Stomach (tissue), 4 donors: Measurements from ENCODE around the gene AGBL3.

ENCODE experiments used
- EP300 ChIP-seq: sonication (generic); formaldehyde crosslinking; IDR thresholded peaks from one replicate; pipeline ENCODE4 v1.6.1; 2017; ENCODE audit warnings: antibody characterized with exemption
- POLR2A ChIP-seq, 4 donors: fragments of 450-650 bp; IDR thresholded peaks; one replicate each; pipeline ENCODE4 v1.6.1; 2016; ENCODE audit warnings: antibody characterized with exemption in 4 of 4, control low read depth in 2 of 4, mild to moderate bottlenecking in 1 of 4, moderate library complexity in 1 of 4
- POLR2AphosphoS5 ChIP-seq, 3 donors: sonication (generic); formaldehyde crosslinking; IDR thresholded peaks; one replicate each; pipeline ENCODE4 v1.6.1; 2016; ENCODE audit warnings: antibody characterized with exemption in 3 of 3
- TF ChIP-seq, protein P1 (sequence below), 7 experiments: fragments of 450-650 bp in 4 of 7; fragments of 200-600 bp in 3 of 7; sonication (generic) in 3 of 7; IDR thresholded peaks; one replicate each; pipeline ENCODE4 v1.5.1; 2016 to 2019; ENCODE audit warnings: antibody characterized with exemption in 7 of 7, control low read depth in 2 of 7, mild to moderate bottlenecking in 1 of 7

DNA sequence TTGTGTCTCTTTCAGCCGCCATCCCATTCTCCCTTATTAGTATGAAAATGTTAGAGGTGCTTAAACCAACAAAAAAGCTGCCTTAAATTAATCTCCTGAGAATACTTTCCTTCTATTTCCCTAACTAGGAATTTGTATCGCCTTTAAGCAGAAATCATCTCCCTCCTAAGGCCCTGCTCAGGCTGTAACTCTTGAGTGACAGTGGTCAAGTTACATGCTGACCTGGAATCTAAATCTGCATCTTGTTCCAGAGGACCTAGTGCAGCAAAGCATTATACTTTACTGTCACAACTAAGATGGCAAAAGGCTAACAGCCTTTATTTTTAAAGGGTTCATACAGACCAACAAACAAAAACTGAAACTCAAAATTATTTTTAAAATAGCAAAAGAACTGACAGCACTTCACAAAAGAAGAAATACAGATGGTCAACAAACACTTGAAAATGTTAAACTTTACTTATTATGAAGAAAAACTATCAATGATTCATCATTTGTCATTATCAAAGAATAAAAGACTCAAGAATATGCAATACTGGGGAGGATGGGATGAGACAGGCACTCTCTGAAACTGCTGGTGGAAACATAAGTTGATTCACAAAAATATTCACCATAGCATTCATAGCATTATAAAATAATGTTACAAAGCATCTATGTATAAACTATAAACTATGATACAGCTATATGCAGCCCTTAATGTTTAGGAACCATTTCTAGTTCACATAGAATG is 173.2 kb downstream of the AGBL3 start:
- TF ChIP-seq, protein P1, sequence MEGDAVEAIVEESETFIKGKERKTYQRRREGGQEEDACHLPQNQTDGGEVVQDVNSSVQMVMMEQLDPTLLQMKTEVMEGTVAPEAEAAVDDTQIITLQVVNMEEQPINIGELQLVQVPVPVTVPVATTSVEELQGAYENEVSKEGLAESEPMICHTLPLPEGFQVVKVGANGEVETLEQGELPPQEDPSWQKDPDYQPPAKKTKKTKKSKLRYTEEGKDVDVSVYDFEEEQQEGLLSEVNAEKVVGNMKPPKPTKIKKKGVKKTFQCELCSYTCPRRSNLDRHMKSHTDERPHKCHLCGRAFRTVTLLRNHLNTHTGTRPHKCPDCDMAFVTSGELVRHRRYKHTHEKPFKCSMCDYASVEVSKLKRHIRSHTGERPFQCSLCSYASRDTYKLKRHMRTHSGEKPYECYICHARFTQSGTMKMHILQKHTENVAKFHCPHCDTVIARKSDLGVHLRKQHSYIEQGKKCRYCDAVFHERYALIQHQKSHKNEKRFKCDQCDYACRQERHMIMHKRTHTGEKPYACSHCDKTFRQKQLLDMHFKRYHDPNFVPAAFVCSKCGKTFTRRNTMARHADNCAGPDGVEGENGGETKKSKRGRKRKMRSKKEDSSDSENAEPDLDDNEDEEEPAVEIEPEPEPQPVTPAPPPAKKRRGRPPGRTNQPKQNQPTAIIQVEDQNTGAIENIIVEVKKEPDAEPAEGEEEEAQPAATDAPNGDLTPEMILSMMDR (IDR thresholded peaks at IDR 0.05) = no peak
- TF ChIP-seq POLR2AphosphoS5 (IDR thresholded peaks at IDR 0.05) (no peak), POLR2A (IDR thresholded peaks at IDR 0.05) (no peak), EP300 (no peak)
